Stomach smooth muscle (tissue), 2 donors: Measurements from ENCODE around the gene SSU72.
A peak's percentile ranks its signal among the peaks of the same experiment; 100 is the strongest.
"Not testable (repeated sequence)": the region's sequence is repeated elsewhere in the genome, so short reads cannot be mapped to it uniquely, and the experiment has no call there.

Source experiments
- H3K27ac ChIP-seq: one replicate; pipeline ENCODE4 v1.7.0; 2013; ENCODE audit warnings: mild to moderate bottlenecking, low read length, inconsistent platforms
- H3K27me3 ChIP-seq, 2 donors: one replicate each; pipeline ENCODE4 v1.7.0; 2013; ENCODE audit warnings: low read length in 2 of 2; ENCODE audit not compliant: insufficient read depth in 2 of 2, control insufficient read depth in 1 of 2
- H3K36me3 ChIP-seq, 2 donors: one replicate each; pipeline ENCODE4 v1.7.0; 2013; ENCODE audit warnings: low read length in 2 of 2; ENCODE audit not compliant: control insufficient read depth in 2 of 2, insufficient read depth in 2 of 2
- H3K4me1 ChIP-seq: one replicate; pipeline ENCODE4 v1.7.0; 2013; ENCODE audit warnings: low read length; ENCODE audit not compliant: control insufficient read depth, insufficient read depth
- H3K4me3 ChIP-seq, 2 donors: one replicate each; pipeline ENCODE4 v1.7.0; 2013; ENCODE audit warnings: low read length in 2 of 2
- H3K9ac ChIP-seq, 2 donors: one replicate each; pipeline ENCODE4 v1.7.0; 2013; ENCODE audit warnings: low read length in 2 of 2, mild to moderate bottlenecking in 1 of 2
- H3K9me3 ChIP-seq, 2 donors: one replicate each; pipeline ENCODE4 v1.7.0; 2013; ENCODE audit warnings: low read length in 2 of 2; ENCODE audit not compliant: control insufficient read depth in 2 of 2
- donor health status: healthy.
- donor health status: Pancreatic carcinoma.

Gene SSU72

DNA sequence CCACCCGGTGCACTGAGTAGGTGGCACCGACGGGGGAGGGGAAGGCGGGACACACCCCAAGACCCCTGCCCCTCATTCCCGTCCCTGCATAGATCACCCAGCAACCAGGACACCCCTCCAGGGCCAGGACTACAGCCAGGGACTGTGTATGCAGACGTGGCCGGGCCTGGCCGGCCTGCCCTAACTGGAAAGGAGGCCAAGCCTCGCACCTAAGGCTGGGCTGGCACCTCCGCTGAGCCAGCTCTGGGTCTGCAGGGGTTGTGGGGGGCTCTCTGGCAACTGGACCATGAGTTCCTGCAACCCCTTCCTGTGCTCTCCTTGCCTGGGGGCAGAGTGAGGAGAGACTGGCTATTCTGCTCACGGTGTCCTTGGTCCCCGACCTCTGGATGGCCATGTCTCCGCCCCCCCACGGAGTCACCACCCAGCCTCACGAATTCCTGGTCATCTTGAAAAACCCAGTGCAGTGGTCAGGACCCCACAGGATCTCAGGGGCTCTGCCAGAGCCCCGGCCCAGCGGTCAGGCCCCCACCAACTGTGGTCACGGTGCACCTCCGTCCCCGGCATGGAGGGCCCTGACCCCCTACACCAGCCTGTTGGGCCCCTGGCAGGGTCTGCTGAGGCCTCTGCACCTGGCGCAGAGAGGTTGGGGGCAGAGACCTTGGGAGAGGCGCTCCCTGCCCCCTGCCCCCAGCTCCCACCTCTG, 26.3 kb upstream of the SSU72 start:
- Histone ChIP-seq H3K4me1 (peaks cover 21% of the 10 kb centered on the region), H3K27me3 (peaks cover 50 to 51% of the 10 kb centered on the region in 2 donors), H3K9ac (no peak overlapping the region), H3K36me3 (no peaks in the 10 kb centered on the region), H3K27ac (no peak overlapping the region), H3K4me3 (no peak overlapping the region), H3K9me3 (no peaks in the 10 kb centered on the region)

DNA sequence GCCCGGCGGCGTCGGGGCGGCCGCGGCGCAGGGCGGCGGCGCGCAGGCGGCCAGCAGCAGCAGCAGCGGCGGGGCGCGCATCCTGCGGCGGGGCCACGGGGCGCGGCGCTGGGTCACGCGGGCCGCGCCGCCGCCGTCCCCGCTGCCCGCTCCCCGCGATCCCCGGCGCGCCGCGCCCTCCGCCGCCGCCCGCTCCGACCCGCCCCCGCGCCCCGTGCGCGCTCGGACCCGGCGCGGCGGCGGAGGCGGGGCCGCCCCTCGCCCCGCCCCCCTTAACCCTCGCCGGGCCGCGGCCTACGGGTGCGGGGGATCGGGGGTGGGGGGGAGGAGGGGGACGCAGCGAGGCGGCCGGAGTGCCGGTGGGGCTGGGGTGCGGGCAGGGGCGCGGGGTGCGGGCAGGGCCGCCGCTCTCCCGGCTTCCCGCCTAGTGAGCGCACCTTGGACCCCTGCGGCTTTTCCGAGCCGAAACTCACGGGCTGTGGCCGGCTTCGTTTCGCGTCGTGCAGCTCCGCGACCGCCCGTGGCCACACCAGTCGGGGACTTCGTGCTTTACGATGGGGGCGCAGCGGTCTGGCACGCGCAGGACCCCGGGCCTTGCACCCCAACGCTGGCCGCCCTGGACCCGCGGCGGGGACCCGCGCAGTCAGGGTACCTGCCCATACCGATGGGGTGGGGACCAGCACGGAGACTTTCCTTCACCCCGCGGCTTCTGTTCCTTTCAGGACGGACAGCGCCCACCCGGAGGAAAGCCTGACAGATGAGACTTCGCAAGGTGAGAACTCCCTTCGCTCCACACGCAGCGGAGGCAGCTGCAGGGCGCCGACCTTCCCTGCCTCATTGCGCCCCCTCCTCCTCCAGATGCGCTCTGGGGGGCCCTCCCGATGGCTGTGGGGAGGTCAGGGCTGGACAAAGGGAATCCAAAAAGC, 25.5 kb upstream of the SSU72 start, which contains the start of gene FNDC10:
FNDC10 (minus strand) TSS at position 201 of the 926 bp plus-strand sequence; CDS start at position 81, 120 bp downstream.
- no peak within 1 kb of the TSS for H3K9ac ChIP-seq
- peak within 1 kb of the TSS in 1 of 2 donors; percentile 44 for H3K4me3 ChIP-seq

DNA sequence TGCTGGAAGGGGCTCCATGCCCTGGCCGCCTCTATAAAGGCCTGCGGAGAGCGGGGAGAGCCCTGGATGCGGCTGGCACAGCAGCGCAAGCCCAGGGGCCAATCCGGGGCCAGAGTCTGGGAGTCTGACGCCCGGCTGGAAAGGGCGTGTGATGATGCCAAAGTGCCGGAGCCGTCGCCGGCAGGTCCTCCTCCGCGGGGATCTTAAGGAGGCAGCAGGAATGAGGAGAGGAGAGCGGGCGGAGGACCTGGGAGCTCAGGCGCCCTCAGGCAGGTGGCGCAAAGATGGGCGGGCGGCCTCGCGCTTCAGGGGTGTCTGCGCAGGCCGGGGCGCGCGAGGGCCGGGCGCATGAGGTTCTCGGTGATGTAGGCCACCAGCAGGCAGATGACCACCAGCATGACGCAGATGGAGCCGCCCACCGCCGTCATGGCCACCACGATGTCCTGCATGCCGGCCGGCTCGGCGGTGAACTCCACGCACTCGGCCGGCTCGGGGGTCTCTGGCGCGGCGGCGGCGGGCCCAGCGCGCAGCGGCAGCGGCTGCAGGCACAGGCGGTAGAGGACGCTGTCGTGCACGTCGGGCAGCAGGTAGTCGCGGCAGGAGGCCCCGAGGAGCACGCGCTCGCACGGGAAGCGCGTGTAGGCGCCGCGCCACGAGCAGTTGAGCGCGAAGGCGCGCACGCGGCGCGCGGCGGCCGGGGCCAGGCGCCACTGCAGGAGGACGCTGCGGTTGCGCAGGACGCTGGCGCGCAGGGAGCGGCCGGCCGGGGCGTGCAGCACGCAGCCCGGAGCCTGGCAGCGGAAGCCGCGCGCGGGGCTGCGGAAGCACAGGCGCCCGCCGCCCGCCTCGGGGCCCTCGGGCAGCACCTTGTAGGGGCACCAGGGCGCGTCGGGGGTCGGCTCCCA, 24.6 kb upstream of the SSU72 start:
- Histone ChIP-seq H3K9me3 (no peaks in the 10 kb centered on the region), H3K36me3 (no peaks in the 10 kb centered on the region), H3K27me3 (peaks cover 45 to 47% of the 10 kb centered on the region in 2 donors), H3K27ac (no peak overlapping the region), H3K4me3 (peak overlapping the region in 1 of 2 donors; percentile 35), H3K9ac (no peak overlapping the region), H3K4me1 (peaks cover 21% of the 10 kb centered on the region)

More for the DNA sequence above, 25.5 kb upstream of the SSU72 start, which contains the start of gene FNDC10:
- Histone ChIP-seq H3K36me3 (no peaks in the 10 kb centered on the region), H3K4me1 (peaks cover 21% of the 10 kb centered on the region), H3K27me3 (peaks cover 50 to 51% of the 10 kb centered on the region in 2 donors), H3K27ac (no peak within 1 kb of the TSS), H3K9me3 (no peaks in the 10 kb centered on the region)

DNA sequence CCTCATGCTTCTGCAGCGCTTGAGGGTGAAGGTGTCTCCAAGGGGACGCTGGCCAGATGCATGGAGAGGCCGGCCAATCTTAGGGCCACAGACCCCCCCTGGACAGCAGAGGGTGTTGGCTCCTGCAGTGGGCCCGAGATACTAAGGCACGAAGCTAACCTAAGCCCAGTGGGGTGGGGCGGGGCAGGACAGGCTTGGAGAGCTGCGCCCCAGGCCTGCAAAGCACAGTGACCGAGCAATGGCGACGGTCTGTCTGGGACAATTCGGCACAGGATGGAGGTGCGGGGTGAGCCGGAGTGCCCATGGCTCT, 24.0 kb upstream of the SSU72 start:
- Histone ChIP-seq H3K4me1 (peaks cover 21% of the 10 kb centered on the region), H3K36me3 (no peaks in the 10 kb centered on the region), H3K9me3 (no peaks in the 10 kb centered on the region), H3K27me3 (peaks cover 45 to 47% of the 10 kb centered on the region in 2 donors), H3K27ac (no peak overlapping the region), H3K9ac (no peak overlapping the region), H3K4me3 (no peak overlapping the region)

DNA sequence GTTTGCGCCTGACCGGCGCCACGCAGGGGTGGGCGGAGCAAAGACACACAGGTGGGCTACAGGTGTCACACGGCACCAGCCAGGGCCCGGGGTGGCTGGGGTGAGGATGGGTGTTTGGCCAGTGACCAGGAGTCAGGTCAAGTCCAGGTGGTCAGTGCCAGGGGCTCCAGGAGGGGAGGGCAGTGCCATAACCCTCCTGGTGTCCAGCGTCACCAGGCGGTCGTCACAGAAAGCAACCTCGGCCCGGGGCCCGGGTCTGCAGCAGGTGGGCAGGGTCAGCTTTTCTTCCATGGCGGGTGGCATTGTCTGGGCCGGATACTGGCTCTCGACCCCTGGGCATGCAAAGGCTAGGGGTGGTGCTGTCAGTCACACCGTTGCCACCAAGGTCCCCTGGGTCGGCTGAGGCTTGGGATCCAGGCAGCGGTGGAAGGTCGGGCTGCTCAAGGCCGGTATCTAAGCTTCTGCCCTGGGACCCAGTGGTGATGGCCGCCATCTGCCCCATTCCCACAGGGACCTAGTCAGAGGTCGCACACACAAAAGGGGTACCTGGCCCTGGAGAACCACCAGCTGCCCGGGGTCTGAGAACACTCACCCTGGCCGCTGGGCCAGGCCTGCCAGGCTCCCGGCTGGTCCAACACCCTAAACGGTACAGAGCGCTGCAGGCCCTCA, 23.5 kb upstream of the SSU72 start:
- Histone ChIP-seq H3K9me3 (no peaks in the 10 kb centered on the region), H3K4me1 (peaks cover 21% of the 10 kb centered on the region), H3K27me3 (peaks cover 45 to 47% of the 10 kb centered on the region in 2 donors), H3K27ac (no peak overlapping the region), H3K36me3 (no peaks in the 10 kb centered on the region), H3K4me3 (no peak overlapping the region), H3K9ac (no peak overlapping the region)

DNA sequence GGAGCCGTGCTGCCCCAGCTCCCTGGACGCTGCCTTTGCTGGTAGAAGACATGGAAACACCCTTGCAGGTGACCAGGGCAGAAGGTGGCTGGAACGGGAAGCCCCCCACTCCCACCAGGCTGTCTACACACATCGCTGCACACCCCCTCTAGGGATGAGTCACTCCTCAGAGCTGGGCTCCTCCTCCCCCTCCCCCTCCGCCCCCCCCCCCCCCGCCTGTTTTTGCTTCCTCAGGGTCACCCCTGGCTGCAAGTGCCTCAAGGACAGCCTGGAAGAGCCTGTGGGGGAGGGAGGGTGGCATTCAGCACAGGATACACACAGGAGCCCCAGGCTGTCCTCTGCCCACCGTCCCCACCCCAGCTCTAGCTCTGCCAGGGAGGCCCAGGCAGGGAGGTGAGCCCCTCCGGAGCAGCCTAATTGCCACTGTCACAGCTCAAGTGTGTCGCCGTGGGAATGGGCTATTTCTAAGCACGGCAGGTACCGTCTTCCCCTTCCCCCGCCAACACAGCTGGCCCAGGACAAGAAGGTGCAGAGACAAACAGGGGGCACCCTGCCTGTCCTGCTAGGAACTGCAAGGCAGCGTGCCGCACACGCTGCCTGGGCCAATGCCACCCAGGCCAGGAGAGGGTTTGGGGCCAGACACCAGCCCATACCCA, 22.7 kb upstream of the SSU72 start:
- peaks cover 43 to 46% of the 10 kb centered on the region in 2 donors for H3K27me3 ChIP-seq
- no peak overlapping the region for H3K27ac ChIP-seq
- no peak overlapping the region for H3K9ac ChIP-seq
- peaks cover 21% of the 10 kb centered on the region for H3K4me1 ChIP-seq
- no peaks in the 10 kb centered on the region for H3K9me3 ChIP-seq
- H3K4me3 ChIP-seq: no peak overlapping the region
- H3K36me3 ChIP-seq: no peaks in the 10 kb centered on the region

DNA sequence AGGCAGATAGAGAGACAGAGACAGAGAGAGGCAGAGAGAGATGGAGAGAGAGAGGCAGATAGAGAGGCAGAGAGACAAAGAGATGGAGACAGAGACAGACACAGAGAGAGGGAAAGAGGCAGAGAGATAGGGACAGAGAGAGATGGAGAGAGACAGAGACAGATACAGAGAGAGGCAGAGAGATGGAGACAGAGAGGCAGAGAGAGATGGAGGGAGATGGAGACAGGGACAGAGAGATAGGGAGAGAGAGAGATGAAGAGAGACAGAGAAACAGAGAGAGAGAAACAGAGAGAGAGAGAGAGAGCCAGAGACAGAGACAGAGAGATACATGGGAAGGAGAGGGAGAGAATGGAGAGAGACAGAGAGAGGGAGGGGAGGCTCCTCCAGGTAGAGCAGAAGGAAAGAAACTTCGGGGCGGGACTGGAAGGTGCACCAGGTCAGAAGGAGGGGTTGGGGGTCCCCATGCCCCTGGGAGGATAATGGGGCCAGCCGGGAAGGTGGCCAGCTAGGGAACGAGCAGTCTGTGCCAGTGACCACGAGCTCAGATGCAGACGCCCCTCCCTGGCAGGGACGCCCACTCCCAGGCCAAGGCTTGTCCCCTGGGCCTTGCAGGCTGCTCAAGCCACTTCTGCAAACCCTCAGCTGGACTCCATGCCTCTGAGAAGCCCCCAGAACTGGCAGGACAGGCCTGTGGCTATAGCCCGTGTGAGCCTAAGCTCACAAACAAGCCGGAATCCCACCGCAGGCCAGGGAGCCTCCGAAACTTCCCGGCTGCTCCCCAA, 22.0 kb upstream of the SSU72 start:
- H3K9ac ChIP-seq: no peak overlapping the region
- no peaks in the 10 kb centered on the region for H3K36me3 ChIP-seq
- H3K27me3 ChIP-seq: peaks cover 36 to 39% of the 10 kb centered on the region in 2 donors
- no peak overlapping the region for H3K27ac ChIP-seq
- H3K4me1 ChIP-seq: peaks cover 21% of the 10 kb centered on the region
- no peaks in the 10 kb centered on the region for H3K9me3 ChIP-seq
- H3K4me3 ChIP-seq: no peak overlapping the region

DNA sequence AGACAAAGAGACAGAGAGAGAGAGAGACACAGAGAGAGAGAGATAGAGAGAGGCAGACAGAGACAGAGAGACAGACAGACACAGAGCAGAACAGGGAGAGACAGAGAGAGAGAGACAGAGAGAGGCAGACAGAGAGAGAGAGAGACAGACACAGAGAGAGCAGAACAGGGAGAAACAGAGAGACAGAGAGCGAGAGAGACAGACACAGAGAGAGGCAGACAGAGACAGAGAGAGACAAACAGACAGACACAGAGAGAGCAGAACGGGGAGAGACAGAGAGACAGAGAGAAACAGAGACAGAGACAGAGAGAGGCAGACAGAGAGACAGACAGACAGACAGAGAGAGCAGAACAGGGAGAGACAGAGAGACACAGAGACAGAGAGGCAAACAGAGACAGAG, 20.7 kb upstream of the SSU72 start:
- H3K9me3 ChIP-seq, H3K27ac ChIP-seq, H3K9ac ChIP-seq, H3K4me3 ChIP-seq, H3K36me3 ChIP-seq: not testable (repeated sequence)
- peaks cover 15% of the 10 kb centered on the region for H3K4me1 ChIP-seq
- peaks cover 23 to 26% of the 10 kb centered on the region in 2 donors for H3K27me3 ChIP-seq

DNA sequence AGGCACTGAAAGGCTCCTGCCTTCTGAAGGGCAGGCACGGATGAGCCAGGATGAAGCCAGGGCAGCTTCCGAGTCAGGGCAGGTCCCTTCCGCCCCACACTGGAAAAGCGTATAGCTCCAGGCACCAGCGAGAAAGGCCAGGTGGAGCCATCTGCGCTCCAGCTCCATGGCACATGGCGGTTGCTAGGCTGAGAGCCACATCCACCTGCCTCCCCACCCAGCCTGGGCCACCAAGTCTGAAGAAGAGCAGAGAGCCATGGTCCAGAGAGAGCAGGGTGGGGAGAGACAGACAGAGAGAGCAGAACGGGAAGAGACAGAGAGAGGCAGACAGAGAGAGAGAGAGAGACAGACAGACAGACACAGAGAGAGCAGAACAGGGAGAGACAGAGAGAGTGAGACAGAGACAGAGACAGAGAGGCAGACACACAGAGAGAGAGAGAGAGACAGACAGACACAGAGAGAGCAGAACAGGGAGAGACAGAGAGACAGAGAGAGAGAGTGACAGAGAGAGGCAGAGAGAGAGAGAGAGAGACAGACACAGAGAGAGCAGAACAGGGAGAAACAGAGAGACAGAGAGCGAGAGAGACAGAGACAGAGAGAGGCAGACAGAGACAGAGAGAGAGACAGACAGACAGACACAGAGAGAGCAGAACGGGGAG, 20.1 kb upstream of the SSU72 start:
- no peak overlapping the region for H3K4me3 ChIP-seq
- no peaks in the 10 kb centered on the region for H3K9me3 ChIP-seq
- H3K9ac ChIP-seq: no peak overlapping the region
- H3K27ac ChIP-seq: no peak overlapping the region
- H3K4me1 ChIP-seq: peaks cover 12% of the 10 kb centered on the region
- H3K27me3 ChIP-seq: peaks cover 24 to 25% of the 10 kb centered on the region in 2 donors
- no peaks in the 10 kb centered on the region for H3K36me3 ChIP-seq
